GM19351 (cell line): ENCODE measurements around the gene NMRK2.
"Not testable (repeated sequence)": the region's sequence is repeated elsewhere in the genome, so short reads cannot be mapped to it uniquely, and the experiment has no call there.

Experiments used
- ATAC-seq: cut with Tn5 transposase; IDR thresholded peaks from one replicate; pipeline ENCODE4 v1.9.1; 2021; ENCODE audit warnings: mild to moderate bottlenecking, moderate library complexity; ENCODE audit not compliant: unreplicated experiment

NMRK2 gene

GRCh38 chr19:3963458-3964255 is 30.8 kb downstream of the NMRK2 start:
- no peak for ATAC-seq

GRCh38 chr19:3964256-3965194 is 31.7 kb downstream of the NMRK2 start:
- no peak for ATAC-seq

GRCh38 chr19:3966051-3967017 is 33.5 kb downstream of the NMRK2 start:
- ATAC-seq: no peak

- not testable (repeated sequence) for ATAC-seq
Observed at GRCh38 chr19:3967983-3968382, 35.1 kb downstream of the NMRK2 start.

- no peak for ATAC-seq
Observed at GRCh38 chr19:3968556-3969434, 35.9 kb downstream of the NMRK2 start.

- no peak for ATAC-seq
Observed at GRCh38 chr19:3969435-3970312, 36.8 kb downstream of the NMRK2 start.

GRCh38 chr19:3970313-3970807 is 37.5 kb downstream of the NMRK2 start:
- ATAC-seq: no peak

GRCh38 chr19:3970808-3971598 is 38.1 kb downstream of the NMRK2 start, which contains the start of gene DAPK3:
TSS of gene DAPK3 (minus strand) at chr19:3971099. CDS start at chr19:3969735, 1,364 bp downstream.
- peak; percentile 91 for ATAC-seq

- no peak for ATAC-seq
Observed at GRCh38 chr19:3975144-3975543, 42.3 kb downstream of the NMRK2 start.

GRCh38 chr19:3975637-3976087 is 42.8 kb downstream of the NMRK2 start:
- ATAC-seq: no peak

GRCh38 chr19:3976495-3977241 is 43.8 kb downstream of the NMRK2 start:
- ATAC-seq: no peak

- no peak for ATAC-seq
Observed at GRCh38 chr19:3977242-3978143, 44.6 kb downstream of the NMRK2 start.

- no peak for ATAC-seq
Observed at GRCh38 chr19:3978145-3978544, 45.3 kb downstream of the NMRK2 start.

- no peak for ATAC-seq
Observed at GRCh38 chr19:3979289-3979673, 46.4 kb downstream of the NMRK2 start.

GRCh38 chr19:3979674-3980352 is 46.9 kb downstream of the NMRK2 start:
- no peak for ATAC-seq
